Osteocyte (in vitro differentiated cells): ENCODE results near the gene SLC26A3. TPM values are rescaled to one million over a fixed set of nuclear protein-coding genes. Genes with fewer than 3 reads are reported as not detected.

Experiments used
- DNase-seq: peaks from one replicate; pipeline ENCODE4 v3.0.0; 2021; ENCODE audit warnings: mixed read lengths; ENCODE audit not compliant: unreplicated experiment; ENCODE audit errors: extremely low spot score
- H3K27ac Mint-ChIP-seq: one replicate; pipeline ENCODE4 v1.8.0; 2021; ENCODE audit warnings: mild to moderate bottlenecking, mixed read lengths; ENCODE audit not compliant: unreplicated experiment
- H3K27me3 Mint-ChIP-seq: one replicate; pipeline ENCODE4 v1.8.0; 2021; ENCODE audit warnings: mixed read lengths; ENCODE audit not compliant: unreplicated experiment
- H3K36me3 Mint-ChIP-seq: one replicate; pipeline ENCODE4 v1.8.0; 2021; ENCODE audit warnings: mixed read lengths; ENCODE audit not compliant: unreplicated experiment
- H3K4me1 Mint-ChIP-seq: one replicate; pipeline ENCODE4 v1.8.0; 2021; ENCODE audit warnings: mixed read lengths; ENCODE audit not compliant: unreplicated experiment
- H3K4me3 Mint-ChIP-seq: one replicate; pipeline ENCODE4 v1.8.0; 2021; ENCODE audit warnings: mild to moderate bottlenecking, moderate library complexity, mixed read lengths; ENCODE audit not compliant: unreplicated experiment
- H3K9me3 Mint-ChIP-seq: one replicate; pipeline ENCODE4 v1.8.0; 2021; ENCODE audit warnings: mixed read lengths; ENCODE audit not compliant: unreplicated experiment
- CTCF ChIP-seq: fragments of 200-600 bp; sonication (generic); IDR thresholded peaks from 2 replicates; pipeline ENCODE4 v1.5.0; 2021; ENCODE audit warnings: antibody characterized with exemption, mild to moderate bottlenecking, moderate library complexity
- total RNA-seq: library from RNA; stranded (reverse); gene quantifications from 2 replicates; pipeline ENCODE4 v1.2.1, GENCODE V29; 2021

SLC26A3 gene
- total RNA-seq, 1 donor from 2014 or later = not detected

GRCh38 chr7:107779647-107780099 is 23.4 kb downstream of the SLC26A3 start:
- no peak overlapping the region for H3K4me3 Mint-ChIP-seq
- H3K27ac Mint-ChIP-seq = no peak overlapping the region
- no peaks in the 10 kb centered on the region for H3K9me3 Mint-ChIP-seq
- H3K36me3 Mint-ChIP-seq = no peaks in the 10 kb centered on the region
- no peak for TF ChIP-seq CTCF
- DNase-seq = no peak
- H3K27me3 Mint-ChIP-seq = peaks cover 44% of the 10 kb centered on the region
- no peaks in the 10 kb centered on the region for H3K4me1 Mint-ChIP-seq

DNA sequence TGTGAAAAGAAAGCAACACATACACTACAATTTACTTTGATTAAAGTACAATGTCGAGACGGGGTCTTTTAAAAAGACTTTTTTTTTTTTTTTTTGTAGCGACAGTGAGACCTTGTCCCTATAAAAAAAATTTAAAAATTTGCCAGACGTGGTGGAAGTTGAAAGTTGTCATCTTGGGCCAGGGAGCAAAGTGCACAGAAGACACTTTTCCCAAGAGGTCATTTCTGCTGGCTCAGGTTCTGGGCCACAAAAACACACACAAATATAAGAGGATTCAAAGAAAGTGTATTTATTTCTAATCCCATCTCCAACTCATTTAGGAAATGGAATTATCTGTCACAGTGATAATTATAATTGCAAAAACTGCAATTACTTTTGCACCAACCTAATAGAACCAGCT is 24.7 kb downstream of the SLC26A3 start:
- Mint-ChIP-seq H3K36me3 (no peaks in the 10 kb centered on the region), H3K27ac (no peak overlapping the region), H3K4me3 (no peak overlapping the region), H3K4me1 (no peaks in the 10 kb centered on the region), H3K27me3 (peaks cover 51% of the 10 kb centered on the region), H3K9me3 (no peaks in the 10 kb centered on the region)
- no peak for TF ChIP-seq CTCF
- DNase-seq = no peak

- H3K36me3 Mint-ChIP-seq = no peaks in the 10 kb centered on the region
- TF ChIP-seq CTCF = no peak
- no peak for DNase-seq
- H3K4me1 Mint-ChIP-seq = no peaks in the 10 kb centered on the region
- H3K27me3 Mint-ChIP-seq = peaks cover 50% of the 10 kb centered on the region
- H3K27ac Mint-ChIP-seq = no peak overlapping the region
- H3K9me3 Mint-ChIP-seq = no peaks in the 10 kb centered on the region
- H3K4me3 Mint-ChIP-seq = no peak overlapping the region
Measured at GRCh38 chr7:107777702-107778101, 25.3 kb downstream of the SLC26A3 start.

- Mint-ChIP-seq H3K36me3 (no peaks in the 10 kb centered on the region), H3K27ac (no peak overlapping the region)
- TF ChIP-seq CTCF = no peak
Measured at GRCh38 chr7:107773027-107773426, 30.0 kb downstream of the SLC26A3 start.

GRCh38 chr7:107768263-107768662 is 34.8 kb downstream of the SLC26A3 start:
- Mint-ChIP-seq H3K4me3 (no peak overlapping the region), H3K27me3 (peaks cover 42% of the 10 kb centered on the region), H3K36me3 (no peaks in the 10 kb centered on the region), H3K27ac (no peak overlapping the region), H3K9me3 (no peaks in the 10 kb centered on the region), H3K4me1 (no peaks in the 10 kb centered on the region)
- DNase-seq = no peak
- TF ChIP-seq CTCF = no peak

More at GRCh38 chr7:107773027-107773426, 30.0 kb downstream of the SLC26A3 start:
- Mint-ChIP-seq H3K27me3 (peaks cover 61% of the 10 kb centered on the region), H3K4me3 (no peak overlapping the region), H3K4me1 (no peaks in the 10 kb centered on the region), H3K9me3 (no peaks in the 10 kb centered on the region)
- DNase-seq = no peak
